ENCODE data around the gene DOCK9. TPM values are rescaled to one million over a fixed set of nuclear protein-coding genes. Genes with fewer than 3 reads are reported as not detected.

DOCK9 gene
- total RNA-seq, 1 donor = 44.5 TPM

- Histone ChIP-seq H3K79me2 (ENCODE audit: insufficient read depth, low read length) (no peaks in the 10 kb centered on the region), H3K4me2 (ENCODE audit: insufficient read depth, low read length) (no peak overlapping the region), H3K4me3 (ENCODE audit: insufficient read depth, low read length) (no peak overlapping the region), H4K20me1 (ENCODE audit: insufficient read depth, low read length) (no peaks in the 10 kb centered on the region), H2AFZ (ENCODE audit: low read length) (no peak overlapping the region), H3K9me3 (ENCODE audit: low read depth, low read length) (no peaks in the 10 kb centered on the region), H3K27ac (ENCODE audit: low read depth, low read length) (no peak overlapping the region), H3K27me3 (ENCODE audit: insufficient read depth, low read length) (no peaks in the 10 kb centered on the region), H3K4me1 (ENCODE audit: insufficient read depth, low read length) (peaks cover 16% of the 10 kb centered on the region), H3K36me3 (ENCODE audit: insufficient read depth, low read length) (no peaks in the 10 kb centered on the region)
- no peak for TF ChIP-seq CTCF (IDR thresholded peaks at IDR 0.05; ENCODE audit: extremely low read depth, low read depth, low read length)
- DNase-seq (ENCODE audit: insufficient read length, low spot score, missing footprints) = no peak
Observed at GRCh38 chr13:98923641-98924397, 54.0 kb downstream of the DOCK9 start.

GRCh38 chr13:98922306-98922705 is 55.6 kb downstream of the DOCK9 start:
- no peak overlapping the region for H2AFZ ChIP-seq (ENCODE audit: low read length)
- H3K36me3 ChIP-seq (ENCODE audit: insufficient read depth, low read length) = no peaks in the 10 kb centered on the region
- no peaks in the 10 kb centered on the region for H3K79me2 ChIP-seq (ENCODE audit: insufficient read depth, low read length)
- H3K27me3 ChIP-seq (ENCODE audit: insufficient read depth, low read length) = no peaks in the 10 kb centered on the region
- H4K20me1 ChIP-seq (ENCODE audit: insufficient read depth, low read length) = no peaks in the 10 kb centered on the region
- no peak overlapping the region for H3K27ac ChIP-seq (ENCODE audit: low read depth, low read length)
- no peak for TF ChIP-seq CTCF (IDR thresholded peaks at IDR 0.05; ENCODE audit: extremely low read depth, low read depth, low read length)
- H3K4me1 ChIP-seq (ENCODE audit: insufficient read depth, low read length) = peaks cover 5% of the 10 kb centered on the region
- H3K4me2 ChIP-seq (ENCODE audit: insufficient read depth, low read length) = no peak overlapping the region
- H3K4me3 ChIP-seq (ENCODE audit: insufficient read depth, low read length) = no peak overlapping the region
- no peak for DNase-seq (ENCODE audit: insufficient read length, low spot score, missing footprints)
- no peaks in the 10 kb centered on the region for H3K9me3 ChIP-seq (ENCODE audit: low read depth, low read length)

- H3K4me1 ChIP-seq (ENCODE audit: insufficient read depth, low read length) = peaks cover 3% of the 10 kb centered on the region
- no peaks in the 10 kb centered on the region for H3K9me3 ChIP-seq (ENCODE audit: low read depth, low read length)
- H3K36me3 ChIP-seq (ENCODE audit: insufficient read depth, low read length) = no peaks in the 10 kb centered on the region
- no peak for DNase-seq (ENCODE audit: insufficient read length, low spot score, missing footprints)
- no peaks in the 10 kb centered on the region for H4K20me1 ChIP-seq (ENCODE audit: insufficient read depth, low read length)
- no peaks in the 10 kb centered on the region for H3K79me2 ChIP-seq (ENCODE audit: insufficient read depth, low read length)
- no peak overlapping the region for H3K4me2 ChIP-seq (ENCODE audit: insufficient read depth, low read length)
- H3K27me3 ChIP-seq (ENCODE audit: insufficient read depth, low read length) = no peaks in the 10 kb centered on the region
- no peak overlapping the region for H2AFZ ChIP-seq (ENCODE audit: low read length)
- H3K27ac ChIP-seq (ENCODE audit: low read depth, low read length) = no peak overlapping the region
- H3K4me3 ChIP-seq (ENCODE audit: insufficient read depth, low read length) = no peak overlapping the region
- TF ChIP-seq CTCF (IDR thresholded peaks at IDR 0.05; ENCODE audit: extremely low read depth, low read depth, low read length) = no peak
Observed at GRCh38 chr13:98921786-98922185, 56.1 kb downstream of the DOCK9 start.

GRCh38 chr13:98921015-98921580 is 56.8 kb downstream of the DOCK9 start:
- H3K4me3 ChIP-seq (ENCODE audit: insufficient read depth, low read length) = no peak overlapping the region
- no peaks in the 10 kb centered on the region for H3K79me2 ChIP-seq (ENCODE audit: insufficient read depth, low read length)
- no peaks in the 10 kb centered on the region for H3K9me3 ChIP-seq (ENCODE audit: low read depth, low read length)
- no peaks in the 10 kb centered on the region for H3K4me1 ChIP-seq (ENCODE audit: insufficient read depth, low read length)
- H3K36me3 ChIP-seq (ENCODE audit: insufficient read depth, low read length) = no peaks in the 10 kb centered on the region
- no peak overlapping the region for H2AFZ ChIP-seq (ENCODE audit: low read length)
- DNase-seq (ENCODE audit: insufficient read length, low spot score, missing footprints) = no peak
- no peak overlapping the region for H3K27ac ChIP-seq (ENCODE audit: low read depth, low read length)
- no peak for TF ChIP-seq CTCF (IDR thresholded peaks at IDR 0.05; ENCODE audit: extremely low read depth, low read depth, low read length)
- H3K27me3 ChIP-seq (ENCODE audit: insufficient read depth, low read length) = no peaks in the 10 kb centered on the region
- H3K4me2 ChIP-seq (ENCODE audit: insufficient read depth, low read length) = no peak overlapping the region
- H4K20me1 ChIP-seq (ENCODE audit: insufficient read depth, low read length) = no peaks in the 10 kb centered on the region

Data from osteoblast (primary cell).